ENCODE data around the gene PTGES3.

The PTGES3 gene

GRCh38 chr12:56629459-56630179, 58.5 kb downstream of the PTGES3 start:
- DNase-seq (ENCODE audit: low read depth): peak; percentile 48

GRCh38 chr12:56628671-56629458, 59.2 kb downstream of the PTGES3 start:
- DNase-seq (ENCODE audit: low read depth): peak; percentile 33

- no peak for DNase-seq (ENCODE audit: low read depth)
Observed at GRCh38 chr12:56626701-56627100, 61.4 kb downstream of the PTGES3 start.

DNA sequence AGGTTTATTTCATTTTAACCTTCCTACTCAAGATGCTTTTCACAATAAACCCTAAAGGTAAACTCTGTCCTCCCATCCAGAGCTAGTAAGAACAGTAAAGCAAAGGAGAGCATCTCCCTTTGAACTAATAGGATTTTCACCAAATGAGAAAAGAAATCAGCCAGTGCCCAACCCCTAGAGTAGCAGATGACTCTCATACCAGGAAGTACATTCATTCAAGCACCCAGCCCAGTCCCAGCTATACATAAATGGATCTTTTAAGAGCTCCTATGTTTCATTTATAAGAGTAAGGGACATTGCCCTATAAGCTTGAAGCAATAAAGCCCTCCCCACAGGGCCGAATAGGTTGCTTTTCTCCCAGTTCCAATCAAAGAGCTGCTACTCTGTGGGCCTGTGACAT, 65.5 kb downstream of the PTGES3 start:
- no peak for DNase-seq (ENCODE audit: low read depth)

GRCh38 chr12:56616925-56617324, 71.2 kb downstream of the PTGES3 start:
- no peak for DNase-seq (ENCODE audit: low read depth)

DNA sequence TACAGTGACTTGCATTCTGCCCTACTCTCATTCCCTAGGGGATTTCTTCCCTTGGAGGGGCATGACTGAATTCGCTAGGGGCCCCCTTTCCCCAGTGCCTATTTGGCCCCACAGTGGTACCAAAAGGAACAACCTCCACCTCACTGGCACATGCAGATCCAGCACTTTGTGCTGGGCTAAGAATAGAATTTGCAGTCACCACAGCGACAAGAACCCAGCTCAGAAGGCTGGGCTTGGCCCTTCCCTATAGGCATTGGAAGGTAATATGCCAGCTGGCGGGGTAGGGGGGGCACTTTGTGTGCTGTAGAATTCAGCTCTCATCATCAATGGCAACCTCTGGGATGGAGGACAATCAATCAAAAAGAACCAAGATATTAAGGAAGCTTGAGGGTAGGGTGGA, 71.8 kb downstream of the PTGES3 start:
- no peak for DNase-seq (ENCODE audit: low read depth)

DNA sequence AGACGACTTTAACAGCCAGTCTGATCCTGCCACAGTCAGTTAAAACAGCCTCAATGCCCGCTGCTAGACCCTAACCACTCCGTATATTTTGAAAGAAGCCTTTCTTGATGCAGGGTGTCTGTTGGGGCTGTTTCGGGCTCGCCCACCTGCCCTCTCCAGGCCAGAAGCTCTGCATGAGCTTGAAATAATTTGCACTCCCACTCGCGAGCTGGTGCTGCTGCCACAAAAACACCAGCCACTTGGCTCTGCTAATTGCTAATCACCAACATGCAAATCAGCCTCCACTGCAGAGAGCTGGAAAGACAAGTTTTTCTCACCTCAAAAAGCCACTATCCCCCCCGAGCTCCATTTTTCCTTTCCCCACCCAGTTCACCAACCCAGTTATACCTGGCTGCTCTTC, 73.5 kb downstream of the PTGES3 start:
- no peak for DNase-seq (ENCODE audit: low read depth)

Measured in activated T-helper 9 cell treated with anti-CD3 and anti-CD28 coated beads, Interleukin-2, amount 50 U/mL, for 16 hours (primary cell).